K562 (cell line): ENCODE results near the gene RNPEPL1. TPM values are rescaled to one million over a fixed set of nuclear protein-coding genes. Genes with fewer than 3 reads are reported as not detected.

Experiments used
- BRD9 ChIP-seq: fragments of 450-650 bp; IDR thresholded peaks from 2 replicates; pipeline ENCODE4 v1.6.1; 2018; ENCODE audit warnings: low read depth; ENCODE audit not compliant: partially characterized antibody
- CREBBP ChIP-seq: IDR thresholded peaks from one replicate; pipeline ENCODE4 v1.6.1; 2012; ENCODE audit warnings: low read depth, mild to moderate bottlenecking, control low read depth, inconsistent platforms, low read length
- EP300 ChIP-seq: IDR thresholded peaks from 2 replicates; pipeline ENCODE4 v1.6.1; 2012; ENCODE audit warnings: low read length, improper control_type of control experiment
- GTF2E2 ChIP-seq: fragments of 200-800 bp; sonication (Bioruptor generic); IDR thresholded peaks from 2 replicates; pipeline ENCODE4 v1.6.1; 2016; ENCODE audit warnings: missing genetic modification characterization, missing compliant biosample characterization
- HDAC1 ChIP-seq, 2 experiments: fragments of 450-650 bp; IDR thresholded peaks; 2 replicates each; pipeline ENCODE4 v1.6.1; 2016 to 2017; ENCODE audit warnings: inconsistent platforms in 1 of 2, mild to moderate bottlenecking in 1 of 2, moderate library complexity in 1 of 2
- POLR2A ChIP-seq: fragments of 450-650 bp; conservative IDR thresholded peaks from 2 replicates; pipeline ENCODE4 v1.6.1; 2016
- RBM22 ChIP-seq: fragments of 200-400 bp; formaldehyde crosslinking; IDR thresholded peaks from 2 replicates; pipeline ENCODE4 v1.6.1; 2018; ENCODE audit warnings: low read length, low read depth; ENCODE audit not compliant: poor library complexity, severe bottlenecking
- SMARCE1 ChIP-seq: fragments of 450-650 bp; IDR thresholded peaks from 2 replicates; pipeline ENCODE4 v1.7.1; 2016; ENCODE audit warnings: mild to moderate bottlenecking
- SP1 ChIP-seq: sonication (generic); formaldehyde crosslinking; IDR thresholded peaks from 2 replicates; pipeline ENCODE4 v1.8.1; 2022; ENCODE audit warnings: mild to moderate bottlenecking, missing genetic modification reagents
- SREBF1 ChIP-seq: fragments of 150-350 bp; IDR thresholded peaks from 2 replicates; pipeline ENCODE4 v1.6.1; 2014; ENCODE audit warnings: antibody characterized with exemption, low read depth, low read length, borderline replicate concordance
- ZBED1 ChIP-seq: IDR thresholded peaks from 2 replicates; pipeline ENCODE4 v1.6.1; 2014
- ZBTB1 ChIP-seq: sonication (generic); formaldehyde crosslinking; IDR thresholded peaks from 2 replicates; pipeline ENCODE4 v1.8.1; 2023; ENCODE audit warnings: missing genetic modification reagents, low read depth, mild to moderate bottlenecking, borderline replicate concordance
- ZNF124 ChIP-seq: sonication (generic); formaldehyde crosslinking; IDR thresholded peaks from 2 replicates; pipeline ENCODE4 v1.8.1; 2022; ENCODE audit warnings: missing genetic modification reagents
- ZNF395 ChIP-seq: fragments of 200-800 bp; sonication (Bioruptor generic); IDR thresholded peaks from 2 replicates; pipeline ENCODE4 v1.6.1; 2017; ENCODE audit warnings: missing genetic modification characterization, missing compliant biosample characterization
- ZNF589 ChIP-seq: fragments of 200-800 bp; sonication (Bioruptor generic); IDR thresholded peaks from 2 replicates; pipeline ENCODE4 v1.6.1; 2016; ENCODE audit warnings: low read depth, missing genetic modification characterization, missing compliant biosample characterization
- ZNF644 ChIP-seq: fragments of 200-800 bp; sonication (Bioruptor generic); IDR thresholded peaks from 2 replicates; pipeline ENCODE4 v1.6.1; 2016; ENCODE audit warnings: low read depth, missing genetic modification characterization, missing compliant biosample characterization
- ZNF717 ChIP-seq: fragments of 250-450 bp; sonication (Bioruptor Pico); IDR thresholded peaks from 2 replicates; pipeline ENCODE4 v1.5.0; 2021
- polyA plus RNA-seq, 8 experiments: library from polyadenylated mRNA; depleted of rRNA in 4 of 8; stranded (reverse) in 5 of 8; unstranded in 3 of 8; fragments of >200 nt; fragmentation: Nextera tagmentation in 2 of 8; fragmentation: Illumina TruSeq in 1 of 8; extraction: Ambion mirVana in 2 of 8; extraction: Trizol in 1 of 8; gene quantifications; 2 replicates each; pipeline versions ENCODE4 v1.2.1 to v1.2.3, GENCODE V29; 2011 to 2014; ENCODE audit warnings: inconsistent platforms in 1 of 8, missing spikeins in 1 of 8
- total RNA-seq, 7 experiments: library from RNA; depleted of rRNA in 6 of 7; stranded (reverse); fragments of >200 nt in 6 of 7; fragmentation: Illumina TruSeq in 2 of 7; extraction: Trizol in 2 of 7; gene quantifications; 2 replicates each; pipeline versions ENCODE4 v1.2.1 to v1.2.3, GENCODE V29; 2011 to 2021; ENCODE audit warnings: low replicate concordance in 1 of 7
- TF ChIP-seq, protein P1 (sequence below): sonication (generic); formaldehyde crosslinking; IDR thresholded peaks from 2 replicates; pipeline ENCODE4 v1.8.0; 2023; ENCODE audit warnings: mild to moderate bottlenecking, missing genetic modification reagents
- TF ChIP-seq, protein P2 (sequence below): fragments of 250-450 bp; sonication (Bioruptor Pico); IDR thresholded peaks from 2 replicates; pipeline ENCODE4 v1.8.0; 2022; ENCODE audit warnings: inconsistent platforms, mild to moderate bottlenecking, moderate library complexity, borderline replicate concordance
- TF ChIP-seq, protein P3 (sequence below): IDR thresholded peaks from 2 replicates; pipeline ENCODE4 v1.6.1; 2011; ENCODE audit warnings: borderline replicate concordance, low read depth, mild to moderate bottlenecking, moderate library complexity, low read length; ENCODE audit not compliant: insufficient read depth, poor library complexity, severe bottlenecking
- TF ChIP-seq, protein P4 (sequence below): fragments of 200-800 bp; sonication (Bioruptor generic); IDR thresholded peaks from 2 replicates; pipeline ENCODE4 v1.6.1; 2017; ENCODE audit warnings: missing genetic modification characterization, missing compliant biosample characterization

The RNPEPL1 gene
- total and polyA plus RNA-seq, 9 of the 15 experiments (the other 6 are each of a cell fraction or from before 2014, with no cell fraction given): 0.07 to 38.7 (median 5.6) TPM

DNA sequence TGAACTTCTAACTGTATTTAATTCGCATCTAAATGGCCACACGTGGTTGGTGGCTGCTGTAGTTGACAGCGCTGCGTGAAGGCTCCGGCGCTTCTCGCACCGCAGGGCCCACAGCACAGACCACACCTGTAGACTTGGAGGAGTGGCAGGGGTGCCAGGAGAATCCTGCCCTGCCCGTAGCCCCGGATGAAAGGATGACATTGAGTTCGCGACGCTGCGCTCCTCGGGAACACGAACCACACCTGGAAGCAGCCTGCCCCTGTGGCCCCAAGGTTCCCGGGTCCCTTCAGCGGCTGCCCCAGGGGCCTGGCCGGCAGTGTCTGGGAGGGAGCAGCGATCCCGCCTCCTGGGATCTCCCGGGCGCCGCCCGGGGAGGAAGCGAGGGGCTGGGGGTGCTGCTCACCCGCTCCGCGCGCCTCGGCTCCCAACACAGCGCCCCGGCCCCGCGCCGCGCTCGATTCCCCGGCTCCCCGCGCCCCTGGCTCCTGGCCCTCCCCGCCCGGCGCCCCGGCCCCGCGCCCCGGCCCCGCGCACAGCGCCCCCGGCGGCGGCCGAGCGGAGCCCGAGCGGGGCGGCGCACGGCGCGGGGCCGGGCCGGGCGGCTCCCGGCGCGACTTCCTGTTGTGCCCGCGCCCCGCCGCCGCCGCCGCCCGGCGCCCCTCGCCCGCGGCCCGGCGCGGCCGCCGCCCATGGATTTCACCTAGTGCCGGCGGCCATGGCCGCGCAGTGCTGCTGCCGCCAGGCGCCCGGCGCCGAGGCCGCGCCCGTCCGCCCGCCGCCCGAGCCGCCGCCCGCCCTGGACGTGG, at the start of gene RNPEPL1 (continued):
- peak; percentile 19; the same call in 1 of the 2 replicates for TF ChIP-seq ZNF395
- TF ChIP-seq CREBBP: no peak
- TF ChIP-seq ZNF644 (tag): no peak
- no peak for TF ChIP-seq RBM22
- TF ChIP-seq, protein P1, sequence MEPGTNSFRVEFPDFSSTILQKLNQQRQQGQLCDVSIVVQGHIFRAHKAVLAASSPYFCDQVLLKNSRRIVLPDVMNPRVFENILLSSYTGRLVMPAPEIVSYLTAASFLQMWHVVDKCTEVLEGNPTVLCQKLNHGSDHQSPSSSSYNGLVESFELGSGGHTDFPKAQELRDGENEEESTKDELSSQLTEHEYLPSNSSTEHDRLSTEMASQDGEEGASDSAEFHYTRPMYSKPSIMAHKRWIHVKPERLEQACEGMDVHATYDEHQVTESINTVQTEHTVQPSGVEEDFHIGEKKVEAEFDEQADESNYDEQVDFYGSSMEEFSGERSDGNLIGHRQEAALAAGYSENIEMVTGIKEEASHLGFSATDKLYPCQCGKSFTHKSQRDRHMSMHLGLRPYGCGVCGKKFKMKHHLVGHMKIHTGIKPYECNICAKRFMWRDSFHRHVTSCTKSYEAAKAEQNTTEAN (CRISPR knock-in tag): no peak
- TF ChIP-seq BRD9: no peak
- TF ChIP-seq ZNF124 (CRISPR knock-in tag): no peak
- TF ChIP-seq POLR2A: peak; percentile 29; the same call in 1 of the 2 replicates
- TF ChIP-seq GTF2E2 (tag): no peak
- TF ChIP-seq, protein P2, sequence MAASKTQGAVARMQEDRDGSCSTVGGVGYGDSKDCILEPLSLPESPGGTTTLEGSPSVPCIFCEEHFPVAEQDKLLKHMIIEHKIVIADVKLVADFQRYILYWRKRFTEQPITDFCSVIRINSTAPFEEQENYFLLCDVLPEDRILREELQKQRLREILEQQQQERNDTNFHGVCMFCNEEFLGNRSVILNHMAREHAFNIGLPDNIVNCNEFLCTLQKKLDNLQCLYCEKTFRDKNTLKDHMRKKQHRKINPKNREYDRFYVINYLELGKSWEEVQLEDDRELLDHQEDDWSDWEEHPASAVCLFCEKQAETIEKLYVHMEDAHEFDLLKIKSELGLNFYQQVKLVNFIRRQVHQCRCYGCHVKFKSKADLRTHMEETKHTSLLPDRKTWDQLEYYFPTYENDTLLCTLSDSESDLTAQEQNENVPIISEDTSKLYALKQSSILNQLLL (CRISPR knock-in tag): no peak
- TF ChIP-seq HDAC1 (IDR thresholded peaks at IDR 0.05): peak in 1 of 2 experiments; percentile 56; a peak in 1 of 4 replicates
- no peak for TF ChIP-seq ZNF717 (CRISPR knock-in tag)
- peak; percentile 90 for TF ChIP-seq ZBTB1 (CRISPR knock-in tag)
- TF ChIP-seq, protein P3, sequence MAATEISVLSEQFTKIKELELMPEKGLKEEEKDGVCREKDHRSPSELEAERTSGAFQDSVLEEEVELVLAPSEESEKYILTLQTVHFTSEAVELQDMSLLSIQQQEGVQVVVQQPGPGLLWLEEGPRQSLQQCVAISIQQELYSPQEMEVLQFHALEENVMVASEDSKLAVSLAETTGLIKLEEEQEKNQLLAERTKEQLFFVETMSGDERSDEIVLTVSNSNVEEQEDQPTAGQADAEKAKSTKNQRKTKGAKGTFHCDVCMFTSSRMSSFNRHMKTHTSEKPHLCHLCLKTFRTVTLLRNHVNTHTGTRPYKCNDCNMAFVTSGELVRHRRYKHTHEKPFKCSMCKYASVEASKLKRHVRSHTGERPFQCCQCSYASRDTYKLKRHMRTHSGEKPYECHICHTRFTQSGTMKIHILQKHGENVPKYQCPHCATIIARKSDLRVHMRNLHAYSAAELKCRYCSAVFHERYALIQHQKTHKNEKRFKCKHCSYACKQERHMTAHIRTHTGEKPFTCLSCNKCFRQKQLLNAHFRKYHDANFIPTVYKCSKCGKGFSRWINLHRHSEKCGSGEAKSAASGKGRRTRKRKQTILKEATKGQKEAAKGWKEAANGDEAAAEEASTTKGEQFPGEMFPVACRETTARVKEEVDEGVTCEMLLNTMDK: peak; percentile 3
- TF ChIP-seq, protein P4, sequence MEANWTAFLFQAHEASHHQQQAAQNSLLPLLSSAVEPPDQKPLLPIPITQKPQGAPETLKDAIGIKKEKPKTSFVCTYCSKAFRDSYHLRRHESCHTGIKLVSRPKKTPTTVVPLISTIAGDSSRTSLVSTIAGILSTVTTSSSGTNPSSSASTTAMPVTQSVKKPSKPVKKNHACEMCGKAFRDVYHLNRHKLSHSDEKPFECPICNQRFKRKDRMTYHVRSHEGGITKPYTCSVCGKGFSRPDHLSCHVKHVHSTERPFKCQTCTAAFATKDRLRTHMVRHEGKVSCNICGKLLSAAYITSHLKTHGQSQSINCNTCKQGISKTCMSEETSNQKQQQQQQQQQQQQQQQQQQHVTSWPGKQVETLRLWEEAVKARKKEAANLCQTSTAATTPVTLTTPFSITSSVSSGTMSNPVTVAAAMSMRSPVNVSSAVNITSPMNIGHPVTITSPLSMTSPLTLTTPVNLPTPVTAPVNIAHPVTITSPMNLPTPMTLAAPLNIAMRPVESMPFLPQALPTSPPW: peak; percentile 67
- peak; percentile 62; the same call in 1 of the 2 replicates for TF ChIP-seq ZNF589 (CRISPR knock-in tag)
- no peak for TF ChIP-seq SP1 (CRISPR knock-in tag)
- TF ChIP-seq SMARCE1: no peak
- no peak for TF ChIP-seq ZBED1
- TF ChIP-seq SREBF1: no peak
- TF ChIP-seq EP300: no peak
